HG02981 (cell line): Measurements from ENCODE around the gene ZSCAN22.
"Not testable (repeated sequence)": the region's sequence is repeated elsewhere in the genome, so short reads cannot be mapped to it uniquely, and the experiment has no call there.

ENCODE experiments used
- ATAC-seq: cut with Tn5 transposase; IDR thresholded peaks from one replicate; pipeline ENCODE4 v1.9.1; 2021; ENCODE audit warnings: mild to moderate bottlenecking, moderate library complexity; ENCODE audit not compliant: unreplicated experiment

Gene ZSCAN22

DNA sequence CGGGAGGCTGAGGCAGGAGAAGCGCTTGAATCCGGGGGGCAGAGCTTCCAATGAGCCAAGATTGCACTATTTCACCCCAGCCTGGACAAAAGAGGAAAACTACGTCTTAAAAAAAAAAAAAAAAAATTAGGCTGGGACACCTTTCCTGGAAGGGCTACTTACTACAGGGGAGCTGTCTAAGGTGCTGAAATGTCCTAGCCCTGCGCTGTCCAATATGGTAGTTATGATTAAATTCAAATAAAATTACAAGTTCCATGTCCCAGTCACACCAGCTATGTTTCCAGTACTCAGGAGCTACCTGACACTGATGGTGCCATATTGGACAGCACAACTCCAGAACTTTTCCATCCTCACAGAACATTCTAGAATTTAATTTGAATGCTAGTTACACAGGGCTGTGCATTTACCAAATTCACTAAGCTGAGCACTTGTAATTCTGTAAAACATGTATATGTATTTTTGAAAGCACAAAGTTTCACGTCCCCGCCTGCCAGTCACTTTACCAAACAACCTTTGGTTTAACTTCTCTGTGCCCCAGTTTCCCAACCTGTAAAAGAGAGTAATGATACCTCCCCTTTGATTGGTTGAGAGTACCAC is 9.2 kb upstream of the ZSCAN22 start:
- ATAC-seq, result no peak

DNA sequence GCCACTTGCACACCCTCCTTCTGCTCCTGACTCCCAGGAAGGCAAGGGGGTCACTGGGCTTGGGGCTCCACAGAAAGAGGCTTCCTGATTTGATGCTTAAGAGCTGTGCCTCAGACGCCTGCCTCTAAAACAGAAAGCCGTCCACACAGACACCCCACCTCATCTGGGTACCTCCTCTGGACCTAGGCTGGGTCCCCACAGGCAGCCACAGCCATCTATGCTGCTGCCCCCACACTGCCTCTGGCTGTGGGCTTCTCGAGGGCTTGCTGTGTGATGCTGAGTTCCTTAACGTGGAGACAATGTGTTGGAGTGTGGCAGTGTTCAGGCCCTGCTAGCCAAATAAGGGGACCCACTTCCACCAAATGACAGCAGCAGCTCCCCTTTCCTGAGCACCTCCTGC is 8.5 kb upstream of the ZSCAN22 start:
- no peak for ATAC-seq

DNA sequence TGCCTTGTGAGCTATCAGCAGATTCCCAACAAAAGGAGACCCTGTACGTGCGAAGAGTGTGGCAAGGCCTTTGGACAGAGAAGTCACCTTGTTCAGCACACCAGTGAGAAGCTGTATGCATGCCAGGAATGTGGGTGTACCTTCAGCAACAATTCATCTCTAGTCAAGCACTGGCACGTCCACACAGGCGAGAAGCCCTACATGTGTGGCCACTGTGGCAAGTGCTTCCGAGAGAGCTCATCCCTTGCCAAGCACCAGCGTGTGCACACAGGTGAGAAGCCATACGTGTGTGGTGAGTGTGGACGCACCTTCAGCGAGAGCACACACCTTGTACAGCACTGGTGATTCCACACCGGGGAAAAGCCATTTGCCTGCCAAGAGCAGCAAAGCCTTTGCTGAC is 7.6 kb upstream of the ZSCAN22 start:
- ATAC-seq, result no peak

DNA sequence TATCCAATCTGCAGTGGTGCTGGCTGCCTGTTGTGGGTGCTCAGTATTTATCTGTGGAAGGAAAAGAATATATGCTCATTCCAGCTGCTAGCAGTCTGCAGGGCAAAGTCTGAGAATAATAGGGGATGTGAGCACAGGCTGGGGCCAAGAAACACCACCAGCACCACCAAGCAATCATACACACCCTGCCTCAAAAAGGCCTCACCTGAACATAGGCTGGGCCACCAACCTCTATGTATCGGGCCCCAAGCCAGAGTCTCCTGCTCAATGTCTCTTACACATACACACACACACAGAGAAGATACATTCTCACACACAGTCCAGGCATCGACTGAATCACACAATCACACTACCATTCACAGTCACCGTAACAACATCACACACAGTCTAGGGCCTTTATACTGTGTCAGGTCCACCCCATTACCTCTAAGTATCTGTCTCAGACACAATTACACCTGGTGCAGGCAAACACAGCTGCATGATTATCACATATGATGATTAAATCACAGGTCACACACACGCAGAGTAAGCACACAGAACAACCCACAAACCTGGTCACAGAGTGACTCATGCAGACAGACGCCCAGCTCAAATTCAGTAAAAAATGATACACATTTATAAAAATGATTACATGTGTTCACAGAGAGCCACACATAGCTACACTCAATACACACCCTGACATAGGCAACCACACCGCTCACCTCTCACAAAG is 1.3 kb upstream of the ZSCAN22 start:
- no peak for ATAC-seq

DNA sequence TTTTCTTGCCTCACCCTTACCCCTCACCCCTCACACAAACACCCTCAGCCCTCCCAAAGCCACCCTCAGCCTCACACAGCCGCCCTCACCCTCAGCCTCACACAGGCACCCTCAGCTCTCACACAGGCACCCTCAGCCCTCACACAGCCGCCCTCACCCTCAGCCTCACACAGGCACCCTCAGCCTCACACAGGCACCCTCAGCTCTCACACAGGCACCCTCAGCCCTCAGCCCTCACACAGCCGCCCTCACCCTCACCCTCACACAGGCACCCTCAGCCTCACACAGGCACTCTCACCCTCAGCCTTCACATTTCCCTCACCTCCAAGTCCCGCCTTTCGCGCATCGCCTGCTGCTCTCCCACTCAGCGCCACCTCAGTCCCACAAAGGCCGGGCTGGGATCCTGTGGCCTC is 287 bp upstream of the ZSCAN22 start:
- ATAC-seq, result no peak

DNA sequence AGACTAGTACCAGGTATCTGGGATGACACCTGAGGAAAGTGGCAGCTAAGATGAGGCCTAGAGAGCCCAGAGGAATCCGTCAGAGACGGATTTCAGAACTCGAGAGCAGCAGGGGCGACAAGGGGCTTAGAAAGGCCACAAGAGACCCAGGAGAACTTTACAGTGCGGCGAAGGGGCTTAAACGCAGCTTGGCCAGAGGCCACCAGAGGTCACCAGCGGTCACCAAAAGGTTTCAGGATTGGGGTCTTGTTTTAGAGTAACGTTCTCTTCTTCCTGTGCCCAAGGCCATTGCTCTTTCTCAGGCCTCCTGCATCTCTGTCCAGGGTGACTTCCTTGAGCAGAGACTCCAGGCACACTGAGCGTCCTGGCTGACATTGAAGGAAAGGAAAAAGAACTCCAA is 2.2 kb downstream of the ZSCAN22 start:
- no peak for ATAC-seq

DNA sequence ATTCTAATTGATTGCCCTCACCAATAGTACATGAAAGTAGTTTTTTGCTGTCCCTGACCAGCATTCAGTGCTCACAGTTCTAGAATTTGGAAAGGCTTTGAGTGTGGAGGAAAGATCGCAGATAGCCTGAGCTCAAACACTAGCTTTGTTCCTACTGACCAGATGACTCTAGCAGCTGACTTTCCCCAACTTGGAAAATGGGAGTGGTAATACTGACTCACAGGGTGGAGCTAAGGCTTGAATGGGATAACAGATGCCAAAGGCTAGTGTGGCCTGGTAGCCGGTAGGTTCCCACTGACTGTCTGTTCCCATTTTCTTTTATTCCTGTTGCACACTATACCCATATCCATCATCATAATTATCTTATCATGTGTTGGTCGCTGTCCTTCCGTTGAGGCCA is 3.7 kb downstream of the ZSCAN22 start:
- no peak for ATAC-seq

DNA sequence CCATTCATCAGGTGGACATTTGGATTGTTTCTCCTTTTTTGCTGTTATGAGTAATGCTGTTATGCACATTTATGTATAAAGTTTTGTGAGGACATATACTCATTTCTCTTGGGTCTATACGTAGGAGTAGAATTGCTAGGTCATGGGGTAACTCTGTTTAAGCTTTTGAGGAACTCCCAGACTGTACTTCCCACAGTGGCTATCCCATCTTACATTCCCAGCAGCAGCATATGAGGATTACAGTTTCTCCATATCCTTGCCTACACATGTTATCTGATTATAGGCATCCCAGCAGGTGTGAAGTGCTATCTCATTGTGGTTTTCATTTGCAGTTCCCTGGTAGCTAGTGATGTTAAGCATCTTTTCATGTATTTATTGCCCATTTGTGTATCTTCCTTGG is 5.9 kb downstream of the ZSCAN22 start:
- no peak for ATAC-seq

DNA sequence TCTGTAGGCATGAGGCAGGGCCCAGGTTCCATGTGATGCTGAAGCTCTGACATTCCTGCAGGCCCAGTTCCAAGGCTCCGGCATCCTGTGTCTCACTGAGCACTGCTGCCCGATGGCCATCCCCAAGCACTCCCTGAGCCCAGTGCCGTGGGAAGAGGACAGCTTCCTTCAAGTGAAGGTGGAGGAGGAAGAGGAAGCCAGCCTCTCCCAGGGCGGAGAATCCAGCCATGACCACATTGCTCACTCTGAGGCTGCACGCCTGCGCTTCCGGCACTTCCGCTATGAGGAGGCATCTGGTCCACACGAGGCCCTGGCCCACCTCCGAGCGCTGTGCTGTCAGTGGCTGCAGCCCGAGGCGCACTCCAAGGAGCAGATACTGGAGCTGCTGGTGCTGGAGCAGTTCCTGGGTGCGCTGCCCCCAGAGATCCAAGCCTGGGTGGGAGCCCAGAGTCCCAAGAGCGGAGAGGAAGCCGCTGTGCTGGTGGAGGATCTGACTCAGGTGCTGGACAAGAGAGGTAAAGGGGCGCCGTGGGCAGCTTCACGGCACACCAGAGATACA is 8.0 kb downstream of the ZSCAN22 start:
- ATAC-seq, result no peak

DNA sequence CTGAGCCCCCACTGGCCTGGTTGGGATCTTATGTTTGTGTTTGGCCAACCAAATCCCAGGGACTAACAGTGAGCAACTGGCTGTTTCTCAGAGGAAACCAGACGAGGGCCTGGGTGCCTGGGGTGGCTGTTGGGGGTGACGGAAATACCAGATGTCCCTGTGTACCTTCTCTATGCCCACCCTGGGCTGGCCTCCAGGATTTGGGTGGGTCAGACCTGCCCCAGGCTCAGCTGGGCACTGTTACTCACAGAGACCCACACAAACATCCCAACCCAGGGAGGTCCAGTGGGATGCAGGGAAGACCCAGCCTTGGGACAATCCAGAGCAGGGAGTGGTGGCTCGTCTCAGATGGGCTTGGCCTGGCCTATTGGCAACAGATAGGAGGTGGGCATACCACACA is 8.8 kb downstream of the ZSCAN22 start:
- no peak for ATAC-seq

DNA sequence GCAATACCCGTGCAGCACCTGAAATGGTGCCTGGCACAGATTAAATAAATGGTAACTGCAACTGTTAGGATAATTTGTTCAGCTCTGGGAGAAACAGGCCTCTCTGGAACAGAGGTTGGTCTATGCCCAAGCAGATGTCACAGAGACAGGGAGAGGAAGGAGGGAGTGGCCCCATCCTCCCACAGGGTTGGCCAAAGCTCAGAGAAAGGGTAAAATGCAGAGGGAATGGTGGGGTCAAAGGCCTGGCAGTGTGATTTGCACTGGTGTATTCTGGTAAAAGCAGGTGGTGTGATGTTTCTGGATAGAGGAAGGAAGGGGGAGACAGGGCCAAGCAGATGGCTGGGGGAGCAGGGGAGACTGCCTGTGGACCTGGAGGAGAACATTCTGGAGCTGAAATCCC is 9.4 kb downstream of the ZSCAN22 start:
- no peak for ATAC-seq

DNA sequence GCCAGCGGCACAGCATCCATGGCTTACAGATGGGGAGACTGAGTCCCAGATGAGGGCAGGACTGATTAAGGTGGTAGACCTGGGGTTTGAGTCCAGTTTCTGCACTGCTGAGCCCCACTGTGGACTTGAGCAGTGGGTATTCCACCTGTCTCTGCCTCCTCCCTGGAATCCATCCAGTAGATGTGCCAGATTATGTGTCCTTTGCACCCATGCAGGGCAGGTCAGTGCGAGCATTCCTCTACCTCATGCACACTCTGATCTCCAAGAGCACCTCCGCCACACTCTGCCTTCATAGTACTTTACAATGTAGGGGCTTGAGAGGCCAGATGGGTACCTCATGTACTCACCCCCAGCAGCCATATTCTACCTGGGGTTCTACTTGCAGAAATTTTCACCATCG is 10.0 kb downstream of the ZSCAN22 start:
- ATAC-seq, result no peak

DNA sequence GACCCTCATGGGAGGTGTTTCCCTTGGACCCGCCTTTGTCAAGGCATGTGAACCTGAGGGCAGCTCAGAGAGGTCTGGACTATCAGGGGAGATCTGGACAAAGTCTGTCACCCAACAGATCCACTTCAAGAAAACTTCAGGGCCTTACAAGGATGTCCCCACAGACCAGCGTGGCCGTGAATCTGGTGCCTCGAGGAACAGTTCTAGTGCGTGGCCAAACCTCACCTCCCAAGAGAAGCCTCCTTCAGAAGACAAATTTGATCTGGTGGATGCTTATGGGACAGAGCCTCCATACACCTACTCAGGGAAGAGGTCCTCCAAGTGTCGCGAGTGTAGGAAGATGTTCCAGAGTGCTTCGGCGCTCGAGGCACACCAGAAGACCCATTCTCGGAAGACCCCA is 11.5 kb downstream of the ZSCAN22 start:
- no peak for ATAC-seq

DNA sequence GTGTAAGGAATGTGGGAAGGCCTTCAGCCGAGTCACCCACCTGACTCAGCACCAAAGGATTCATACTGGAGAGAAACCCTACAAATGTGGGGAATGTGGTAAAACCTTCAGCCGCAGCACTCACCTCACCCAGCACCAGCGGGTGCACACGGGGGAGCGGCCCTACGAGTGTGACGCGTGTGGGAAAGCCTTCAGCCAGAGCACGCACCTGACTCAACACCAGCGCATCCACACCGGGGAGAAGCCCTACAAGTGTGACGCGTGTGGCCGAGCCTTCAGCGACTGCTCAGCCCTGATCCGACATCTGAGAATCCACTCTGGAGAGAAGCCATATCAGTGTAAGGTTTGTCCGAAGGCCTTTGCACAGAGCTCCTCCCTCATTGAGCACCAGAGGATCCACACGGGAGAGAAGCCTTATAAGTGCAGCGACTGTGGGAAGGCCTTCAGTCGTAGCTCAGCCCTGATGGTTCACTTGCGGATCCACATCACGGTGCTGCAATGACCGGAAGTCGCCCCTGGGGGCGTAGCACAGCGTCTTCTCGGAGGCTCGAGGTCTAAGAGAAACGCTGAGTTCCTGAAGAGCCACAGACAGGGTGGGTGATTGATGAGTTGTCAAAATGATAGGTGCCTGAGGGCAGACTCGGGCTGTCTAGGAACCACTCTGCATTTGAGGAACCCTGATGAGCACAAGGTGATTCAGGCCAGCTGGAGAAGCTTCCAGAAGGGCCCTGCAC is 12.2 kb downstream of the ZSCAN22 start:
- no peak for ATAC-seq

DNA sequence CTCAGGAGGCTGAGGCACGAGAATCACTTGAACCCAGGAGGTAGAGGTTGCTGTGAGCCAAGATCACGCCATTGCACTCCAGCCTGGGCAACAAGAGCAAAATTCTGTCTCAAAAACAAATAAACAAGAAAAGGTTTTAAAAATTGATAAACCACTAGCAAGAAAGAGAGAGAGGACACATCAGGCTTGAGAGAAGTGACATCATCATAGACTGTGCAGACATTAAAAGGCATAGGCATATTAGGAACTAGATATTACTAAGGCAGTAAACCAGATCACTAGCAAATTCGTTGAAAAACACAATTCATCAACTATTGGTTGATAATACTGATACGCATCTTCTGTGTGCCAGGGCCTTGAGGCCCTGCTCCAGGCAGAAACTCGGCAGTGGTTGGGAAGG is 18.8 kb downstream of the ZSCAN22 start:
- no peak for ATAC-seq

DNA sequence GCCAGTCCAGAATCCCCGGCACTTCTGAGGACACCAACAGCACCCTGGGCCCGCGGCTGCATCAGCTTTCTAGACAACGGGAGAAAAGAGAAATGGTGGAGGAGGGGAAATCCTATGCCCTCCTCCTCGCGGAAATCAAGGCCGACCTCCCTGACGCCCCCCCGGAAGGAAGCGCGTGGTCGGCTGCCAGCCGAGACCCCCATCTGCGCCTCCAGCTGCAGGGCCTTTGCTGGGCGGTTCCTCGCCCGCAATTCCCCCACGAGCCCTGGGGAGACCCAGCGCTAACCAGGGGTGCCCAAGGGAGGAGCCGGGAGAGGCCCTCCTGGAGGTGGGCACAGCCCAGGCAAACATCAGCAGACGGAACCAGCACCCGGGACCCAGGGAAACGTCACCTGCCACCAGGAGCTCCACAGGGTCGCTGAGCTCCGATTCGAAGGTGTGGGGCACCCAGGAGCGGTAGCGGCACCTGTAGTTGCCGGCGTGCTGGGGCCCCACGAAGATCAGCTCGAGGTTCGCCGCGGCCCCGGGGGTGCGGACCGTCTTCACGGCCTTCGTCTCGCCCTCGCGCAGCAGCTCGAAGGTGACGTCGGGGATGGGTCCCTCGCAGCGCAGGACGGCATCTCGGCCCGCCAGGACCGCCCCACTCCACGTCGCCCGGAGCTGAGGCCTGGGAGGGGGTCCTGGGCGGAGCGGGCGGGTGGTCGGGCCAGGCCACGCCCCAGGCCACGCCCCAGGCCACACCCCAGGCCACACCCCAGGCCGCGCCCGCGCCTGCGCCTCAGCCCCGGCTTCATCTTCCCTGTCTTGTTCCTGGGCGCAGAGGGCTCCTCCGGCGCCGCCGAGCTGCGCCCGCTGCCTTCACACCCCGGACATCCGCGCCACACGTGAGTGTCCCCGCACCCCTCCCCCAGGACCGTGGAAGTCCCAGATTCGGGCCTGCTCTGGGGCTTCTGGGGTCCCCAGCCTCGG is 20.5 kb downstream of the ZSCAN22 start:
- ATAC-seq, result peak; percentile 85

DNA sequence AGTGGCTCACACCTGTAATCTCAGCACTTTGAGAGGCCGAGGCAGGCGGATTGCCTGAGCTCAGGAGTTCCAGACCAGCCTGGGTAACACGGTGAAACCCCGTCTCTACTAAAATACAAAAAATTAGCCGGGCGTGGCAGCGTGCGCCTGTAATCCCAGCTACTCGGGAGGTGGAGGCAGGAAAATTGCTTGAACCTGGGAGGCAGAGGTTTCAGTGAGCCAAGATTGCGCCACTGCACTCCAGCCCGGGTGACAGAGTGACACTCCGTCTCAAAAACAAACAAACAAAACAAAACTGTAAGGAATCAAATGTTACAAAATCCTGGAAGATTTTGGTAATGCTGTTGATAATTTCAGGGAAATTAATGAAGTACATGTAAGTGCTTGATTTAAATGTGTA is 21.3 kb downstream of the ZSCAN22 start:
- ATAC-seq, result not testable (repeated sequence)

DNA sequence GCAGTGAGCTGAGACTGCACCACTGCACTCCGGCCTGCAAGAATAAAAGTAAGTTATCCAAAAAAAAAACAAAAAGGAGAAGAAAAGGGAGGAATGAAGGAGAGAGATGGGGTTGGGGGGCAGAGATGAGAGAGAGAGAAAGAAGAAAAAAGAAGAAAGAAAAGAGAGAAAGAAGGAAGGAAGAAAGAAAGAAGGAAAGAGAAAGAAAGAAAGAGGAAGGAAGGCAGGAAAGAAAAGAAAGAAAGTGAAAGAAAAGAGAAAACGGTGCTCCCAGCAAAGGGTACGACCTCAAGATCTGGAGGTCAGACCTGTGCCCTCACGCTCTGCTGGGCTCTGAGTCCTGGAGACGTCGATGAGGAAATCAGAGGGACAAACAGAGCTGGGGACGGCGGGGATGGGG is 22.8 kb downstream of the ZSCAN22 start:
- ATAC-seq, result no peak

DNA sequence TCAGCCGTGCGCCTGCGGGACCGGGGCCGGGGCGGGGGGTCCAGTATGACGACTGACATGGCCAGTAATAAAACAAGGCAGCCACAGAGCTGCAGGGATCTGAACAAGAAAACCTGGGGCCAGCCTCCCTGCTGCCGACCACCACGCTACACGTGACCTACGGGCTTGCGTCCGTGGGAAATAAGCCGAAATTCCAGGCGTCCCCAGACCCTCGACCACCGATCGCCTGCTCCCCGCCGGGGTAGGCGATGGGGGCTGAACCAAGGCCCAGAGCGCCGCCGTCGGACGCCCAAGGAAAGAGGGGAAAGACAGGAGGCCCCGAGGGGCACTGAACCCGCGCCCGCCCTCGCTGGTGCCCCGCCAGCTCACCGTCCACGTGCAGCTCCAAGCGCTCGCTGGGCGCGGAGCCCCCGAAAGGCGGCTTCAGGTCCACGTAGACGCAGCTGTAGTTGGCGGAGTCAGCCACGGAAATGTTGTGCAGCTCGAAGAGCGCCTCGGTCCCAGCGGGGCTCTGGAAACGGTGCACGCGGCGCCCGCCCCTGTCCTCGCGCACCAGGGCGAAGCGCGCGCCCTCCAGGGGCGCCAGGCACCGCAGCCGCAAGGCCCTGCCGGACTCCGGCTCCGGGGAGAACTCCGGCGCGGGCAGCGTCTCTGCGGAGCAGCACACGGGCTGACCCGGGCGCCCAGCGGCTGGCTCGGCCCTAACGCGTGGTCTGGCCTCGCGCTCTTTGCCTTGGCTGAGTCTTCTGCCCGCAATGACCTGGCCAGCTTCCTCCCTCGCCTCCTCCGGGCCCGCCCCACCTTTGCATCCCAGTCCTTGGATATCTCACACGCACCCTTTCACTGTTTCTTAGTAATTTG is 23.4 kb downstream of the ZSCAN22 start:
- ATAC-seq, result no peak
